ENCODE results near the gene LTA4H.

DNA sequence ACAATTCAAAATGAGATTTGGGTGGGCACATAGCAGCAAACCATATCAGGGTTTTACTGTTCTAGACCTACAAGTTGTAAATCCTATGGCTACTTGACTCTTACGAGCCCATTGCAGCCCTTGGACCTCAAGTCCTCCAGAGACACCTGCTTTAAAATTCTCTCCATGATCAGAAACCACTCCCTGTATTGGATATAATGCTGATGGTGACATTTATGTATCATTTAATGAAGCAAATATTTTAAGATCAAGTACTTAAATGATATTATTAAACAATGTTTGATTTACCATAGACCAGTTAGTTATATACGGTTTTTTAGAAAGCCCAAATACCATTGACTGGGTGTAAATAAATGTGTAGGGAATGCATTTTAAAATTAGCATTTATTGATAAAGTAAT is 68.1 kb downstream of the LTA4H start:
- no peak for TF ChIP-seq EZH2 (IDR thresholded peaks at IDR 0.05; ENCODE audit: borderline replicate concordance)
- TF ChIP-seq, protein P1, sequence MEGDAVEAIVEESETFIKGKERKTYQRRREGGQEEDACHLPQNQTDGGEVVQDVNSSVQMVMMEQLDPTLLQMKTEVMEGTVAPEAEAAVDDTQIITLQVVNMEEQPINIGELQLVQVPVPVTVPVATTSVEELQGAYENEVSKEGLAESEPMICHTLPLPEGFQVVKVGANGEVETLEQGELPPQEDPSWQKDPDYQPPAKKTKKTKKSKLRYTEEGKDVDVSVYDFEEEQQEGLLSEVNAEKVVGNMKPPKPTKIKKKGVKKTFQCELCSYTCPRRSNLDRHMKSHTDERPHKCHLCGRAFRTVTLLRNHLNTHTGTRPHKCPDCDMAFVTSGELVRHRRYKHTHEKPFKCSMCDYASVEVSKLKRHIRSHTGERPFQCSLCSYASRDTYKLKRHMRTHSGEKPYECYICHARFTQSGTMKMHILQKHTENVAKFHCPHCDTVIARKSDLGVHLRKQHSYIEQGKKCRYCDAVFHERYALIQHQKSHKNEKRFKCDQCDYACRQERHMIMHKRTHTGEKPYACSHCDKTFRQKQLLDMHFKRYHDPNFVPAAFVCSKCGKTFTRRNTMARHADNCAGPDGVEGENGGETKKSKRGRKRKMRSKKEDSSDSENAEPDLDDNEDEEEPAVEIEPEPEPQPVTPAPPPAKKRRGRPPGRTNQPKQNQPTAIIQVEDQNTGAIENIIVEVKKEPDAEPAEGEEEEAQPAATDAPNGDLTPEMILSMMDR (IDR thresholded peaks at IDR 0.05; ENCODE audit: poor library complexity) = no peak
